Measurements from ENCODE around the gene SPINK1. TPM values are rescaled to one million over a fixed set of nuclear protein-coding genes. Genes with fewer than 3 reads are reported as not detected.
"Not testable (repeated sequence)": the region's sequence is repeated elsewhere in the genome, so short reads cannot be mapped to it uniquely, and the experiment has no call there.

SPINK1 gene
- total RNA-seq, 1 donor from 2014 or later: 4,017 TPM

DNA sequence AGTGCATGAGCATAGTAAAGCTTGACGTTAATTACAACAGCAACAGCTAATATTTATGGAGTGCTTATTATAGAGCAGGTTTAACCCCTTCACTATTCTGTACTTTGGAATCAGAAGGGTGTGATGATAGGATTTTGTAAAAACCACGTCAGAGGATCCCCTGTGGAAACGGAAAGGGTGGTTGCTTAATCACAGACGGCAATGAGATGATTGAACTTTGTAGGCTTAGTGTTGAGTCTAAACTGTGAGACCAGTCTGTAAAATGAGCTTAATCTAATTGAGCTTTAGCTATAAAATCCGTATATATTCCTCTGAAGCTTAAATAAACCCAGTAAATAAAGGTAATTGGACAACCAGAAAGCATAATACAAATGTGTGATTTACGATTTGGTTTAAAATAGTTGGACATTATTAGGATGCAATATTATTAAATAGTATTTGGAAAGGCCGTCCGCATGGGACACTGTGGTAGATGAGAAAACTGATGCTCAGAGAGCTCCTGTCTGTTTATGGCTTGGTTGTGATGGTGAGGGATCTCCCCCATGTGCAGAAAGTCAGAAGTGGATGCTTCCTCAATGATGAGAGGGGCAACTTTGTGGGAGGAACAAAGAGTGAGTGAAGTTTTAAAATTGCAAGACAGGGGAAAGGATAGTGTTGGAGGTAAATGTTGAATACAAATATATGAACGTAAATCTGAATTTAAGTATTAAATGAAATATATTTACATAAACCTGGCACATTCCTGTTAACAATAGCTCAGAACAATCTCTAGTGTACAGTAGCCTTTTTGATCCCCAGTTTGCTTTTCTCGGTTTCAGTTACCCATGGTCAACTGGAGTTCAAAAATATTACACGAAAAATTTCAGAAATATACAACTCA, 23.7 kb upstream of the SPINK1 start:
- no peak for DNase-seq (ENCODE audit: low spot score)

DNA sequence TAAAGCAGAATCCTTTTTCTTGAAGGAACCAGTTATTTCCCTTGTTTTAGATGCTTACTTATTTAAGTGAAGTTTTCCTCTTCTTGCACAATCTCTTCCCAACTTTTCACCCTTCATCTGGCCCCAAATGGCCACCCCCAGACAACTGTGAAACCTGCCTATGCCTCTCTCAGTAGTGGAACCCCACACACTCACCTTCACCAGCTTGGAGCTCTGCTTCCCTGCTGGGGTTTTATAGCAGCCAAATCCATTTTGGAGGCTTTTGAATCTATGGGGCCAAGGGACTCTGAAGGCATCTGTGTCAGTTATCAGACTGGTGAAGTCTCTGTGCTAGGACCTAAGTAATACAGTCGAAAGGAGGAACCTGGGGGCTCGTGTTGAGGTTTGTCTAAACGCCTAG, 22.9 kb upstream of the SPINK1 start:
- no peak for DNase-seq (ENCODE audit: low spot score)

- no peak for DNase-seq (ENCODE audit: low spot score)
Observed at GRCh38 chr5:147853372-147853987, 22.0 kb upstream of the SPINK1 start.

DNA sequence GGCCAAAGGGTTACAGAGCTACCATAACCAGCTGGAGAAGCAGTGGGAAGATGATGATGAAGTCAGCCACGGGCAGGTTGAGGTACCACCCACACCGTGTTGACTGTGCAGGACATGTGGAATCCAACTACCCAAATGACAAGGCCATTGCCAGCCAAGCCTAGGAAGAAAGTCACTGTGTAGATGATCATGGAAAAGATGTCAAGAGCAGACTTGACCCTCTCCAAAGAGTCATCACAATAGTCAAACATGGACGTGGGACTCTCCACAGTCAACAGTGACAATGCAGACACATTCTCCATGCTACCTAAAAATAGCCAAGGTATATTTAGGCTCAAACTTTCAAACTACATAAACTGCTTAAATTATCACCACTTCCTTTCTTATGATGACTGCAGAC, 20.9 kb upstream of the SPINK1 start:
- DNase-seq (ENCODE audit: low spot score): no peak

DNA sequence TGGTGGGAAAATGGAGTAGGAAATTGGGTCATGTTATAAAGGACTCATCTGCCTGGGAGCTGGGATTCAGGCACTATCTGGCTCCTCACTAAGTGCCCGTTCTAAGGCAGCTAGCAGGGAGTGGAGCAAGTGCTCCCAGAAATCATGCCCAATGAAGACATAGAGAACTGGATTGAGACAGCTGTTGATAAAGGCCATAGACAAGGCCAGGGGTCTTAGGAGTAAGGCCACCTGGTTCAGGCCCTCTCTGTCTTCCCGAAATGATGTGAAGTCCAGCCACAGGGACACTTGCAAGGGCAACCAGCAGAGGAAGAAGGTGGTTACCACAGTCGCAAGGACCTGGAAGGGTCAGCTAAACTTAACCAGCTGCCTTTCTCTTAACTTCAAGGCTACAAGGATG, 20.1 kb upstream of the SPINK1 start:
- DNase-seq (ENCODE audit: low spot score): no peak

GRCh38 chr5:147849226-147849625, 17.8 kb upstream of the SPINK1 start:
- DNase-seq (ENCODE audit: low spot score): no peak

- DNase-seq (ENCODE audit: low spot score): no peak
Observed at GRCh38 chr5:147845618-147846017, 14.1 kb upstream of the SPINK1 start.

GRCh38 chr5:147844846-147845245, 13.4 kb upstream of the SPINK1 start:
- DNase-seq (ENCODE audit: low spot score): no peak

- no peak for DNase-seq (ENCODE audit: low spot score)
Observed at GRCh38 chr5:147842869-147843268, 11.4 kb upstream of the SPINK1 start.

DNA sequence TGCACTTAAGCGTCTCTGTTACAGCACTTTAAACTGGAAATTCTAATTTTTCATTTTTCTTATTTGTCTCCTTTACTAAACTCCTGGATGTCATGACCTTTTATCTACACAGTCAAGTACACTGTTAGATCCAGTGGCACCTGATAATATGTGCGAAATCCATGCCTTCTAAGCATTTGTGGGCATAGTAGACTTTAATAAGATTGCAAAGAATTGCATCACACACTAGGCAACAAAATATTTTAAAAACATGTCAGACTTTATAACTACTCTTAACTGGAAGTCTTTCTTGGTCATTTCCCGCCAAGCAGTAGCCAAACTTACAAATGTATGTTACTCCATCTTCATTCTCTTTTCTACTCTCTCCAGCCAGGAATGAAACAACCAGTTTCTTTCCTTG, 5.0 kb upstream of the SPINK1 start:
- DNase-seq (ENCODE audit: low spot score): no peak

GRCh38 chr5:147835386-147835798, 3.9 kb upstream of the SPINK1 start:
- DNase-seq (ENCODE audit: low spot score): no peak

DNA sequence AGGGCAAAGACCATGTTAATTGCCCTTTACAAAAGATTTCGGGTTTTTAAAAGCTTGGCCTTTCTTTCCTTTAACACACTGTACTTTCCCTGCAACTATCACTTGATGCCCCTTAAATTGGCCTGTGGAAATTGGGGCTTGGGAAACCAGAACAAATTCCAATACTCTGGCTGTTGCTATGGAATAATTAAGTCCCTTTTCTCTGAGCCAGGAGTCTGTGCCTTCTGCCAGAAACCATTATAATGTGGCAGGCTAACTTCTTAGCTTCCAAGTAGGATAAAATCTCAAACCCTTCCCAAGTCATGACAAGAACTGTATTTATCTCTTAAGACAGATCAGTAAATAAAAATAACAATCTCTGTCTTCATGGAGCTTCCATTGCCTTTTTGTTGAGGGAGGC, 1.1 kb upstream of the SPINK1 start:
- no peak for DNase-seq (ENCODE audit: low spot score)

DNA sequence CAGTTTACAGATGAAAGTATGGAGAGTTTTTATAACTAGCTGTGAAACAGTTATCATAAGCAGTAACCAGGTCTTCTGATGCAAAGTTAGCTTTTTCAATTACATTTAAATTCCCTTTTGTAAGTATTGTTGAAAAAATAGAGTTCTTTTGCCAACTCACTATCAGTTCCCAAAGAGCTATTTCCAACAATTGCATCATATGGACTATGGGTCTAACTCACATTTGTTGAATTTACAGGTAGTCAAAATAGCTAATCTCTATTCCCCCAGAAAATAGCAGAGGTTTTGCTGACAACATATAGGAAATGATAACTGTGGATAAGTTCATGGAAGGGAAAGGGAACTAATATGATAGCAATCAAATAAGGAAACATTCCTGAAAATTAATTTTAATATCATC, 1.4 kb downstream of the SPINK1 start:
- no peak for DNase-seq (ENCODE audit: low spot score)

GRCh38 chr5:147827017-147827416, 4.5 kb downstream of the SPINK1 start:
- DNase-seq (ENCODE audit: low spot score): not testable (repeated sequence)

GRCh38 chr5:147826361-147826760, 5.1 kb downstream of the SPINK1 start:
- DNase-seq (ENCODE audit: low spot score): no peak

- no peak for DNase-seq (ENCODE audit: low spot score)
Observed at GRCh38 chr5:147822686-147823491, 8.6 kb downstream of the SPINK1 start.

DNA sequence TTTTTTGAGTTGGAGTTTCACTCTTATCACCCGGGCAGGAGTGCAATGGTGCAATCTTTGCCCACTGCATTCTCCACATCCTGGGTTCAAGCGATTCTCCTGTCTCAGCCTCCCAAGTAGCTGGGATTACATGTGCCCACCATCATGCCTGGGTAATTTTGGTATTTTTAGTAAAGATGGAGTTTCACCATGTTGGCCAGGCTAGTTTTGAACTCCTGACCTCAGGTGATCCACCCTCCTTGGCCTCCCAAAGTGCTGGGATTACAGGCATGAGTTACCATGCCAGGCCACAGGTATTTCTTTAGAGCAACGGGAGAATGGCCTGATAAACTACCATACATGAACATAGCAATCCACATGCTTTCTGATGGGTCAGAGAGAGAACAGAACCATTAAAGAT, 9.2 kb downstream of the SPINK1 start:
- DNase-seq (ENCODE audit: low spot score): not testable (repeated sequence)

- DNase-seq (ENCODE audit: low spot score): no peak
Observed at GRCh38 chr5:147821766-147822165, 9.7 kb downstream of the SPINK1 start.

DNA sequence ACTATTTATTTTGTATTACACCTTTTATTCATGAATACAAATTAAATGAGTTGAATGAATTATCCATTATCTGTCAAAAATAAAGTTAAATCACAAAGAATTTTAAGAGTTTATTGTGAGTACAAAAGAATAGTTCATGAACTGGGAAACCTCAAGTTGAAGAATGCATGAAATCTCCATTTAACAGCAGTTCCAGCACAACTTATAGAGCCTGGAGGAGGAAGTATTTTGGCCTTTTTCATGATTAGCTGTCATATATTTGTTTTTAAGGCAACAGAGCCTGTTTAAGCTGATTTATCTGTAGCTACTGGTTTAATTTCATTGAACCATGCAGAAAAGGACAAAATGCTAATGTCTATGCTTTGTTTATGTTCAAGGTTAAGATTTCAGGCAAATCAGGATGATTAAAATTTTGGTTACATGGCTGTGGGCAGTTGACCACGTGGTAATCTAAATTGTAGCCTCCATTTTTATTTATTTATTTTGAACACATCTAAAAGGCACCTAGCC, 12.2 kb downstream of the SPINK1 start:
- no peak for DNase-seq (ENCODE audit: low spot score)

DNA sequence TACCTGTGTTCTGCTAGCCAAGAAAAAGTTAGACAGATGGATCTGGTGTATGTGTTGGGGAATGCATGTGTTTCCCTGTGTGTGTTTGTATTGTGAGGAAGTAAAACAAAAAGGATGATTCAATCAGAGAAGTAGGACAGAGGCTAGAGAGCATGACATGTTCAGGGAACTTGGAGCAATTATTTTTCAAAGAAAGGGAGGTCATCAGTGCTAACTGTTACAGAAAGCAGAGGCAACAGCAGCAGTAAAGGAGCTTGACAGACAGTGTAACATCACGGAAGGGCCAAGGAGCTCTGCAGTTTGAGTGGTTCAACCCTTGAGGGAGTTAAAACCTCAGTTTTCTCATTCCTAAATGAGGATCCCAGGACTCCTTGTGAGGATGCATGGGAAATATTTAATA, 13.2 kb downstream of the SPINK1 start:
- no peak for DNase-seq (ENCODE audit: low spot score)

- DNase-seq (ENCODE audit: low spot score): no peak
Observed at GRCh38 chr5:147813696-147814095, 17.8 kb downstream of the SPINK1 start.

Measured in ureter (tissue), 1 donor.